Measurements from ENCODE around the gene KANSL1. TPM values are rescaled to one million over a fixed set of nuclear protein-coding genes. Genes with fewer than 3 reads are reported as not detected.

The KANSL1 gene
- total RNA-seq, 1 experiment from 2014 or later = 72.7 TPM

DNA sequence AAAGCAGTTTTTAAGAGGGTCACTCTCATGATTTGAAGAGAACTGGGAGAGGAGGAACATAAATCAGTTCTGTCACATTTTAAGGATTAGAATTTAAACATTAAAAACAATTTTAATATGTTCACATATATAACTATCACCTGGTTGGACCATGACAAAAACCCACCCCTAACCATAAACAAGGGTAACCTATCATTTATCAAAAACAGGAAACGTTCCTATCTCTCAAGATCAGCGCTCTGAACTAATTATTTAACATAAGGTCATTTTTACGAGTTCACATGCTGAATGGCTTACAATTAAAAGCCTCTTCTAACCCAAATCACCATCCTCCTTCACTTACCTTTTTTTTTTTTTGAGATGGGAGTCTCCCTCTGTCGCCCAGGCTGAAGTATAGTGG lies 45.0 kb downstream of the KANSL1 start:
- H3K36me3 Mint-ChIP-seq = no peaks in the 10 kb centered on the region
- peak overlapping the region; percentile 34 for H3K27ac Mint-ChIP-seq
- H3K27me3 Mint-ChIP-seq (ENCODE audit: low read depth) = no peaks in the 10 kb centered on the region
- no peak for DNase-seq (ENCODE audit: low spot score)
- H3K4me1 Mint-ChIP-seq = peaks cover 69% of the 10 kb centered on the region
- ATAC-seq = no peak
- no peak overlapping the region for H3K4me3 Mint-ChIP-seq
- TF ChIP-seq AR (CRISPR knock-in tag; IDR thresholded peaks at IDR 0.05) (no peak), ZNF425 (CRISPR knock-in tag; conservative IDR thresholded peaks at IDR 0.05) (no peak), JAZF1 (CRISPR knock-in tag; IDR thresholded peaks at IDR 0.05) (no peak), FOXP1 (CRISPR knock-in tag; IDR thresholded peaks at IDR 0.05; ENCODE audit: borderline replicate concordance) (no peak), ZNF232 (CRISPR knock-in tag; IDR thresholded peaks at IDR 0.05) (no peak)
- TF ChIP-seq, protein P1, sequence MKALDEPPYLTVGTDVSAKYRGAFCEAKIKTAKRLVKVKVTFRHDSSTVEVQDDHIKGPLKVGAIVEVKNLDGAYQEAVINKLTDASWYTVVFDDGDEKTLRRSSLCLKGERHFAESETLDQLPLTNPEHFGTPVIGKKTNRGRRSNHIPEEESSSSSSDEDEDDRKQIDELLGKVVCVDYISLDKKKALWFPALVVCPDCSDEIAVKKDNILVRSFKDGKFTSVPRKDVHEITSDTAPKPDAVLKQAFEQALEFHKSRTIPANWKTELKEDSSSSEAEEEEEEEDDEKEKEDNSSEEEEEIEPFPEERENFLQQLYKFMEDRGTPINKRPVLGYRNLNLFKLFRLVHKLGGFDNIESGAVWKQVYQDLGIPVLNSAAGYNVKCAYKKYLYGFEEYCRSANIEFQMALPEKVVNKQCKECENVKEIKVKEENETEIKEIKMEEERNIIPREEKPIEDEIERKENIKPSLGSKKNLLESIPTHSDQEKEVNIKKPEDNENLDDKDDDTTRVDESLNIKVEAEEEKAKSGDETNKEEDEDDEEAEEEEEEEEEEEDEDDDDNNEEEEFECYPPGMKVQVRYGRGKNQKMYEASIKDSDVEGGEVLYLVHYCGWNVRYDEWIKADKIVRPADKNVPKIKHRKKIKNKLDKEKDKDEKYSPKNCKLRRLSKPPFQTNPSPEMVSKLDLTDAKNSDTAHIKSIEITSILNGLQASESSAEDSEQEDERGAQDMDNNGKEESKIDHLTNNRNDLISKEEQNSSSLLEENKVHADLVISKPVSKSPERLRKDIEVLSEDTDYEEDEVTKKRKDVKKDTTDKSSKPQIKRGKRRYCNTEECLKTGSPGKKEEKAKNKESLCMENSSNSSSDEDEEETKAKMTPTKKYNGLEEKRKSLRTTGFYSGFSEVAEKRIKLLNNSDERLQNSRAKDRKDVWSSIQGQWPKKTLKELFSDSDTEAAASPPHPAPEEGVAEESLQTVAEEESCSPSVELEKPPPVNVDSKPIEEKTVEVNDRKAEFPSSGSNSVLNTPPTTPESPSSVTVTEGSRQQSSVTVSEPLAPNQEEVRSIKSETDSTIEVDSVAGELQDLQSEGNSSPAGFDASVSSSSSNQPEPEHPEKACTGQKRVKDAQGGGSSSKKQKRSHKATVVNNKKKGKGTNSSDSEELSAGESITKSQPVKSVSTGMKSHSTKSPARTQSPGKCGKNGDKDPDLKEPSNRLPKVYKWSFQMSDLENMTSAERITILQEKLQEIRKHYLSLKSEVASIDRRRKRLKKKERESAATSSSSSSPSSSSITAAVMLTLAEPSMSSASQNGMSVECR (CRISPR knock-in tag; IDR thresholded peaks at IDR 0.05; ENCODE audit: borderline replicate concordance) = no peak
- TF ChIP-seq, protein P2, sequence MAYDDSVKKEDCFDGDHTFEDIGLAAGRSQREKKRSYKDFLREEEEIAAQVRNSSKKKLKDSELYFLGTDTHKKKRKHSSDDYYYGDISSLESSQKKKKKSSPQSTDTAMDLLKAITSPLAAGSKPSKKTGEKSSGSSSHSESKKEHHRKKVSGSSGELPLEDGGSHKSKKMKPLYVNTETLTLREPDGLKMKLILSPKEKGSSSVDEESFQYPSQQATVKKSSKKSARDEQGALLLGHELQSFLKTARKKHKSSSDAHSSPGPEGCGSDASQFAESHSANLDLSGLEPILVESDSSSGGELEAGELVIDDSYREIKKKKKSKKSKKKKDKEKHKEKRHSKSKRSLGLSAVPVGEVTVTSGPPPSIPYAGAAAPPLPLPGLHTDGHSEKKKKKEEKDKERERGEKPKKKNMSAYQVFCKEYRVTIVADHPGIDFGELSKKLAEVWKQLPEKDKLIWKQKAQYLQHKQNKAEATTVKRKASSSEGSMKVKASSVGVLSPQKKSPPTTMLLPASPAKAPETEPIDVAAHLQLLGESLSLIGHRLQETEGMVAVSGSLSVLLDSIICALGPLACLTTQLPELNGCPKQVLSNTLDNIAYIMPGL (CRISPR knock-in tag; IDR thresholded peaks at IDR 0.05) = no peak
- TF ChIP-seq, protein P3, sequence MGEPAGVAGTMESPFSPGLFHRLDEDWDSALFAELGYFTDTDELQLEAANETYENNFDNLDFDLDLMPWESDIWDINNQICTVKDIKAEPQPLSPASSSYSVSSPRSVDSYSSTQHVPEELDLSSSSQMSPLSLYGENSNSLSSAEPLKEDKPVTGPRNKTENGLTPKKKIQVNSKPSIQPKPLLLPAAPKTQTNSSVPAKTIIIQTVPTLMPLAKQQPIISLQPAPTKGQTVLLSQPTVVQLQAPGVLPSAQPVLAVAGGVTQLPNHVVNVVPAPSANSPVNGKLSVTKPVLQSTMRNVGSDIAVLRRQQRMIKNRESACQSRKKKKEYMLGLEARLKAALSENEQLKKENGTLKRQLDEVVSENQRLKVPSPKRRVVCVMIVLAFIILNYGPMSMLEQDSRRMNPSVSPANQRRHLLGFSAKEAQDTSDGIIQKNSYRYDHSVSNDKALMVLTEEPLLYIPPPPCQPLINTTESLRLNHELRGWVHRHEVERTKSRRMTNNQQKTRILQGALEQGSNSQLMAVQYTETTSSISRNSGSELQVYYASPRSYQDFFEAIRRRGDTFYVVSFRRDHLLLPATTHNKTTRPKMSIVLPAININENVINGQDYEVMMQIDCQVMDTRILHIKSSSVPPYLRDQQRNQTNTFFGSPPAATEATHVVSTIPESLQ (CRISPR knock-in tag; IDR thresholded peaks at IDR 0.05) = no peak
- H3K9me3 Mint-ChIP-seq = 0 out of 2 replicates have a peak, but pooled peaks cover 4% of the 10 kb centered on the region
- ChIA-PET POLR2A (no interaction called here), CTCF (no interaction called here)

- H3K27me3 Mint-ChIP-seq (ENCODE audit: low read depth) = no peaks in the 10 kb centered on the region
- no peak for ATAC-seq
- DNase-seq (ENCODE audit: low spot score) = no peak
- H3K36me3 Mint-ChIP-seq = no peaks in the 10 kb centered on the region
- H3K4me1 Mint-ChIP-seq = peaks cover 66% of the 10 kb centered on the region
- 0 out of 2 replicates have a peak, but pooled peaks cover 4% of the 10 kb centered on the region for H3K9me3 Mint-ChIP-seq
- no peak overlapping the region for H3K4me3 Mint-ChIP-seq
- CTCF ChIA-PET = interaction anchor here (2.8 kb wide), 1 partner anchor 46 kb away, joined by 11 read pairs; the partner anchor contains the start of gene KANSL1
- POLR2A ChIA-PET = no interaction called here
- 0 out of 2 replicates have a peak overlapping the region, but pooled peaks have one; percentile 53 for H3K27ac Mint-ChIP-seq
- TF ChIP-seq KAT7 (CRISPR knock-in tag; IDR thresholded peaks at IDR 0.05; ENCODE audit: borderline replicate concordance) = no peak
- no peak for TF ChIP-seq ZNF317 (CRISPR knock-in tag; IDR thresholded peaks at IDR 0.05; ENCODE audit: borderline replicate concordance, low read depth)
- TF ChIP-seq SMAD3 (CRISPR knock-in tag; IDR thresholded peaks at IDR 0.05; ENCODE audit: borderline replicate concordance) = no peak
- TF ChIP-seq ZBTB21 (CRISPR knock-in tag; IDR thresholded peaks at IDR 0.05; ENCODE audit: borderline replicate concordance) = no peak
- TF ChIP-seq, protein P4, sequence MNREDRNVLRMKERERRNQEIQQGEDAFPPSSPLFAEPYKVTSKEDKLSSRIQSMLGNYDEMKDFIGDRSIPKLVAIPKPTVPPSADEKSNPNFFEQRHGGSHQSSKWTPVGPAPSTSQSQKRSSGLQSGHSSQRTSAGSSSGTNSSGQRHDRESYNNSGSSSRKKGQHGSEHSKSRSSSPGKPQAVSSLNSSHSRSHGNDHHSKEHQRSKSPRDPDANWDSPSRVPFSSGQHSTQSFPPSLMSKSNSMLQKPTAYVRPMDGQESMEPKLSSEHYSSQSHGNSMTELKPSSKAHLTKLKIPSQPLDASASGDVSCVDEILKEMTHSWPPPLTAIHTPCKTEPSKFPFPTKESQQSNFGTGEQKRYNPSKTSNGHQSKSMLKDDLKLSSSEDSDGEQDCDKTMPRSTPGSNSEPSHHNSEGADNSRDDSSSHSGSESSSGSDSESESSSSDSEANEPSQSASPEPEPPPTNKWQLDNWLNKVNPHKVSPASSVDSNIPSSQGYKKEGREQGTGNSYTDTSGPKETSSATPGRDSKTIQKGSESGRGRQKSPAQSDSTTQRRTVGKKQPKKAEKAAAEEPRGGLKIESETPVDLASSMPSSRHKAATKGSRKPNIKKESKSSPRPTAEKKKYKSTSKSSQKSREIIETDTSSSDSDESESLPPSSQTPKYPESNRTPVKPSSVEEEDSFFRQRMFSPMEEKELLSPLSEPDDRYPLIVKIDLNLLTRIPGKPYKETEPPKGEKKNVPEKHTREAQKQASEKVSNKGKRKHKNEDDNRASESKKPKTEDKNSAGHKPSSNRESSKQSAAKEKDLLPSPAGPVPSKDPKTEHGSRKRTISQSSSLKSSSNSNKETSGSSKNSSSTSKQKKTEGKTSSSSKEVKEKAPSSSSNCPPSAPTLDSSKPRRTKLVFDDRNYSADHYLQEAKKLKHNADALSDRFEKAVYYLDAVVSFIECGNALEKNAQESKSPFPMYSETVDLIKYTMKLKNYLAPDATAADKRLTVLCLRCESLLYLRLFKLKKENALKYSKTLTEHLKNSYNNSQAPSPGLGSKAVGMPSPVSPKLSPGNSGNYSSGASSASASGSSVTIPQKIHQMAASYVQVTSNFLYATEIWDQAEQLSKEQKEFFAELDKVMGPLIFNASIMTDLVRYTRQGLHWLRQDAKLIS (CRISPR knock-in tag; IDR thresholded peaks at IDR 0.05; ENCODE audit: borderline replicate concordance) = no peak
Measured at GRCh38 chr17:46147296-46147695, 45.9 kb downstream of the KANSL1 start.

Data from WTC11 (cell line).